Lung (tissue), 12 donors: ENCODE results near the gene TEAD1. TPM values are rescaled to one million over a fixed set of nuclear protein-coding genes. Genes with fewer than 3 reads are reported as not detected.

Experiments used
- ATAC-seq: fragments of 200-7000 bp; cut with Tn5 transposase; one replicate; pipeline ENCODE4 v1.9.1; 2020; ENCODE audit warnings: moderate number of reproducible peaks; ENCODE audit not compliant: insufficient read depth, low FRiP score
- DNase-seq, 3 donors: peaks; one replicate each; pipeline ENCODE4 v3.0.0-alpha.2; 2013 to 2017
- H3K27ac ChIP-seq, 2 donors: one replicate each; pipeline ENCODE4 v1.5.1; 2013; ENCODE audit warnings: mild to moderate bottlenecking in 2 of 2, moderate library complexity in 2 of 2, control low read depth in 1 of 2, inconsistent platforms in 1 of 2, low read depth in 1 of 2, low read length in 1 of 2
- H3K27me3 ChIP-seq, 3 donors: one replicate each; pipeline ENCODE4 v1.5.1; 2013; ENCODE audit warnings: low read length in 2 of 3; ENCODE audit not compliant: control insufficient read depth in 3 of 3, insufficient read depth in 3 of 3
- H3K36me3 ChIP-seq, 4 donors: one replicate each; pipeline ENCODE4 v1.5.1; 2013; ENCODE audit warnings: low read length in 4 of 4, mild to moderate bottlenecking in 1 of 4, moderate library complexity in 1 of 4; ENCODE audit not compliant: control insufficient read depth in 4 of 4, insufficient read depth in 4 of 4
- H3K4me1 ChIP-seq, 5 donors: one replicate each; pipeline ENCODE4 v1.5.1; 2013; ENCODE audit warnings: low read length in 5 of 5, mild to moderate bottlenecking in 2 of 5, moderate library complexity in 1 of 5; ENCODE audit not compliant: control insufficient read depth in 5 of 5, insufficient read depth in 5 of 5
- H3K4me3 ChIP-seq: one replicate; pipeline ENCODE4 v1.5.1; 2013; ENCODE audit warnings: mild to moderate bottlenecking, control low read depth, moderate library complexity
- H3K9ac ChIP-seq, 2 donors: one replicate each; pipeline ENCODE4 v1.5.1; 2013; ENCODE audit warnings: low read length in 2 of 2, control low read depth in 1 of 2; ENCODE audit not compliant: insufficient read depth in 1 of 2
- H3K9me3 ChIP-seq, 4 donors: one replicate each; pipeline ENCODE4 v1.5.1; 2013; ENCODE audit warnings: low read length in 3 of 4, mild to moderate bottlenecking in 1 of 4, moderate library complexity in 1 of 4; ENCODE audit not compliant: control insufficient read depth in 4 of 4, insufficient read depth in 3 of 4
- WGBS, 2 donors: extraction: QIAGEN DNeasy Blood & Tissue Kit; methylation state at CpG; one replicate each; pipeline ENCODE4 v1.1.7; 2013; 5-methylcytosine and 5-hydroxymethylcytosine counted together
- polyA plus RNA-seq, 2 donors: library from polyadenylated mRNA; stranded (reverse); fragments of 200-250 nt; gene quantifications; one replicate each; pipeline ENCODE4 v1.2.1, GENCODE V29; 2013
- total RNA-seq, 2 donors: library from RNA; depleted of rRNA in 1 of 2; stranded (reverse); fragments of >200 nt in 1 of 2; gene quantifications; one replicate each; pipeline ENCODE4 v1.2.1, GENCODE V29; 2014 to 2021
- TF ChIP-seq, protein P1 (sequence below): IDR thresholded peaks from 2 replicates; pipeline ENCODE4 v1.5.1; 2012; ENCODE audit warnings: mild to moderate bottlenecking; ENCODE audit errors: control extremely low read depth, extremely low read depth
- donor health status: control.
- donor health status: control.
- donor health status: Bipolar disorder and iron deficiency.
- donor health status: healthy.
- donor health status: DM: yes; HTN: yes; CAD: no.

The TEAD1 gene
- total and polyA plus RNA-seq, 4 donors, result 7.7 to 141 (median 38.8) TPM

DNA sequence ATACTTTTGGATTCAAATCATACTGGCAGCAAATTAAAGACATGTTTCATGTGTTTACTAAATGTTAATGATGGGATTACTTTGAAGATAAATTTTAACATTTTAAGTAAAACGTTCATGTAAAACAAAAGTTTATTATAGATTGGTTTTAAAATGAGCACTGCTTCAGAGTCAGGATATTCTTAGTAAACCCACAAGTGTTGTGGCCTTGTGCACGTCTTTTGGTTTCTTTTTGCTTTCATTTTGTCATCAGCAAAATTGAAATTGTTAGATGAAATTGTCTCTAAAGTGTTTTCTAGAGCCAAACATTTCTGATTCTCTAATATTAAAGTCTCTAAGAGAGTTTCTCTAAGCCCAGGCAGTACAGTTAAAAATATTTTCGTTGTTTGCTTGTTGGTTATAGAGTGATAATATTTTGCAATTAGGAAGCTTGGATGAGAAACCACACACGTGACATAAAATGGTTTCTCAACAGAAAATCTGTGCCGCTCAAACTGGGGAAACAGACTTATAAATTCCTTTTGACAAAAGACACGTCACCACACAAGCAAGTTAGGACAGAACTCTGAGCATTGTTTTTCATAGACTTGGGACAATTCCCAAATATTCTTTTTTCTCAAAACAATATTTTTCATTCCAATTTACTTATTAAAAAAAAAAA lies 164.4 kb downstream of the TEAD1 start:
- Histone ChIP-seq H3K4me1 (peaks cover 0 to 28% (median 15%) of the 10 kb centered on the region in 5 donors), H3K9ac (peak overlapping the region in 1 of 2 donors; percentile 89), H3K9me3 (no peaks in the 10 kb centered on the region), H3K4me3 (no peak overlapping the region), H3K36me3 (no peaks in the 10 kb centered on the region), H3K27me3 (no peaks in the 10 kb centered on the region), H3K27ac (no peak overlapping the region)
- TF ChIP-seq, protein P1, sequence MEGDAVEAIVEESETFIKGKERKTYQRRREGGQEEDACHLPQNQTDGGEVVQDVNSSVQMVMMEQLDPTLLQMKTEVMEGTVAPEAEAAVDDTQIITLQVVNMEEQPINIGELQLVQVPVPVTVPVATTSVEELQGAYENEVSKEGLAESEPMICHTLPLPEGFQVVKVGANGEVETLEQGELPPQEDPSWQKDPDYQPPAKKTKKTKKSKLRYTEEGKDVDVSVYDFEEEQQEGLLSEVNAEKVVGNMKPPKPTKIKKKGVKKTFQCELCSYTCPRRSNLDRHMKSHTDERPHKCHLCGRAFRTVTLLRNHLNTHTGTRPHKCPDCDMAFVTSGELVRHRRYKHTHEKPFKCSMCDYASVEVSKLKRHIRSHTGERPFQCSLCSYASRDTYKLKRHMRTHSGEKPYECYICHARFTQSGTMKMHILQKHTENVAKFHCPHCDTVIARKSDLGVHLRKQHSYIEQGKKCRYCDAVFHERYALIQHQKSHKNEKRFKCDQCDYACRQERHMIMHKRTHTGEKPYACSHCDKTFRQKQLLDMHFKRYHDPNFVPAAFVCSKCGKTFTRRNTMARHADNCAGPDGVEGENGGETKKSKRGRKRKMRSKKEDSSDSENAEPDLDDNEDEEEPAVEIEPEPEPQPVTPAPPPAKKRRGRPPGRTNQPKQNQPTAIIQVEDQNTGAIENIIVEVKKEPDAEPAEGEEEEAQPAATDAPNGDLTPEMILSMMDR, result no peak
- DNase-seq, result peak in 2 of 3 donors; percentile 56 to 70
- ATAC-seq, result no peak
- 61 to 76% methylated on average over 6 of the region's 6 CpGs for WGBS, 2 donors

DNA sequence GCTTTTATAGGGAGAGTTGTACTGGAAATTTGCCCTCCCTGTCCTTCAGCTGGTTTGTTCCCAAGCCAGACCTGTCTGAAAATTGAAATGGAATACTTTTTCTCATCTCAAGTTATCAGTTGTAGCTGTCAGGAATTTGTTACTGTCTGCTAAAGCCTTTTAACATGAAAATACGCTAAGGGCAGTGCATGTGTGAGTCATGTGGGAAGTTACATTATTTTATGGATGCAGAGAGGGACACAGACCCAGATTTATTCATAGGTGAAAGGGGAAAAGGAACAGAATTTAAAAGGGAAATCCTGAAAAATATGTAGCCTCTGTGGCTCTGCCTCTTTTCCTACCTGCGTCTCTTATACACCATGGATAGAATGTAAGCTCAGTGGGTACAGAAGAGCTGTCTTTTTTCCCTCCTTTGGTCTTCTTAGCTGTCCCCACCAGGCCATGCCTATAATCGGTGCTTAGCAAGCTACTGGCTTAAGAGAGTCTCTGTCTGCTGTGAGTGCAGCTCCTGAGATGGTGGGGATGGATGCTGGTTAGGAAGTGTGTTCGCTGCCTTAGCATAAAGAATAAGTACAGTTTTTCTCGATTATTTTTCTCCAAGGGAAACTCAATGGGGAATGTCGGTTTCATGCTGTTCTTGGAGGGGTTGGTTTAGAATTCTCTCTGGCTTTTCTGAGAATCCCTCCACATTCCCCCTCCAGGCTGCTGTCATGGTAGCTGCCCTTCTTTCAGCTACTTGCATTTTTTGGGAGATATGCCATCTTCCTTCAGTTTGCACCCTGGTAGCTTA lies 166.8 kb downstream of the TEAD1 start:
- DNase-seq, result no peak
- Histone ChIP-seq H3K36me3 (no peaks in the 10 kb centered on the region), H3K9ac (no peak overlapping the region), H3K27me3 (no peaks in the 10 kb centered on the region), H3K4me3 (no peak overlapping the region), H3K9me3 (no peaks in the 10 kb centered on the region), H3K4me1 (peaks cover 2 to 42% (median 23%) of the 10 kb centered on the region in 5 donors), H3K27ac (peak overlapping the region in 1 of 2 donors; percentile 3)
- ATAC-seq, result no peak
- TF ChIP-seq, protein P1, result no peak
- WGBS, 2 donors, result 83 to 85% methylated on average over 6 of the region's 6 CpGs

- H3K27me3 ChIP-seq, result no peaks in the 10 kb centered on the region
- H3K4me3 ChIP-seq, result no peak overlapping the region
- H3K27ac ChIP-seq, result peak overlapping the region in 1 of 2 donors; percentile 0
- no peaks in the 10 kb centered on the region for H3K36me3 ChIP-seq
- H3K9ac ChIP-seq, result peak overlapping the region; percentile 8 to 17
- ATAC-seq, result no peak
- DNase-seq, result peak; percentile 75 to 90 (median 90)
- WGBS, 2 donors, result 15 to 18% methylated on average over 9 of the region's 9 CpGs
- H3K9me3 ChIP-seq, result no peaks in the 10 kb centered on the region
- peaks cover 3 to 51% (median 24%) of the 10 kb centered on the region in 5 donors for H3K4me1 ChIP-seq
- TF ChIP-seq, protein P1, result no peak
Measured at GRCh38 chr11:12841946-12842630, 167.9 kb downstream of the TEAD1 start.
